ENCODE results near the gene FGD5. TPM values are rescaled to one million over a fixed set of nuclear protein-coding genes. Genes with fewer than 3 reads are reported as not detected.

FGD5 gene
- total RNA-seq, 3 donors from 2014 or later (not counting 1 experiment from before 2014, with no cell fraction given), result not detected

DNA sequence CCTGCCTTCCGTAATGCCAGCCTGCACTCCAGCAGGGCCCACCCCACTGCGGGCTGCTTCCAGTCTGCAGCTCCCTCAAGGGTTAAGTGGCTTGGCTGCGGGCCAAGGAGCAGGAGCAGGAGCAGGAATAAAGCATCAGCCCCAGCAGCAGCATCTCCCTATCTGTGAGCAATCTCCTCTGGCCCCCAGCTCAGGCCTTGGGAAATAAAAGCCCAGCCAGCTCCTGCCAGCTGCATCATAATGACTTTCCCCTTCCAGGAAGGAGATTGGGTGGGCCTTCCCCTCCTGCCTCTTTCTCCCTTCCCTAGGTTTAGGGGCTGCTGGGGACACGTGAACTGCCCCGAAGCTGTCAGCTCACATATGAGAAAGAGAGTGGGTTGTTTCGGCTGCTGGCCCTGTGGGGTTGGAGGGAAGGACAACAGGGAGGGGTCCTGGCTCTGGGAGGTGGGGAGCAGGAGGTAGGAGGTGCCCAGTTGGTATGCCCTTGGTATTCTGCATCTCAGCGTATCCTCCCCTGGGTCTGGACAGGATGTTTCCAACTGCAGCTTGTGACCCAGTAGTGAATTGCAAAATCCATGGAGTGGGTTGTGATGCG lies 34.6 kb upstream of the FGD5 start:
- no peaks in the 10 kb centered on the region for H3K4me1 ChIP-seq (ENCODE audit: control insufficient read depth, insufficient read depth, low read length)
- ATAC-seq, result no peak
- H3K4me3 Mint-ChIP-seq, result no peak overlapping the region
- H3K9me3 Mint-ChIP-seq, result peaks cover 0 to 2% of the 10 kb centered on the region in 2 donors
- H3K27me3 ChIP-seq (ENCODE audit: control insufficient read depth, insufficient read depth, low read length), result no peaks in the 10 kb centered on the region
- no peaks in the 10 kb centered on the region for H3K4me1 Mint-ChIP-seq
- peaks cover 3 to 6% of the 10 kb centered on the region in 2 donors for H3K27me3 Mint-ChIP-seq (ENCODE audit: low read depth in 2 of 2)
- H3K36me3 Mint-ChIP-seq, result no peaks in the 10 kb centered on the region
- H3K9me3 ChIP-seq (ENCODE audit: control insufficient read depth, insufficient read depth, low read length), result no peaks in the 10 kb centered on the region
- H3K36me3 ChIP-seq (ENCODE audit: control insufficient read depth, insufficient read depth, low read length), result no peaks in the 10 kb centered on the region
- intact Hi-C loops (cut with micrococcal nuclease), result no loop called here
- no peak overlapping the region for H3K4me3 ChIP-seq (ENCODE audit: low read length)
- H3K27ac Mint-ChIP-seq, result no peak overlapping the region
- 79% methylated on average over 8 of the region's 8 CpGs for WGBS (ENCODE audit: insufficient coverage)
- TF ChIP-seq CTCF (IDR thresholded peaks at IDR 0.05), result no peak
- no peak overlapping the region for H3K27ac ChIP-seq (ENCODE audit: low read length)
- DNase-seq, result no peak

- WGBS (ENCODE audit: insufficient coverage), result 86% methylated on average over 20 of the region's 20 CpGs
- TF ChIP-seq CTCF (IDR thresholded peaks at IDR 0.05), result no peak
- Mint-ChIP-seq H3K27me3 (ENCODE audit: low read depth in 2 of 2) (peaks cover 3 to 7% of the 10 kb centered on the region in 2 donors), H3K4me1 (no peaks in the 10 kb centered on the region), H3K9me3 (no peaks in the 10 kb centered on the region), H3K4me3 (no peak overlapping the region), H3K27ac (no peak overlapping the region), H3K36me3 (no peaks in the 10 kb centered on the region)
- Histone ChIP-seq H3K4me1 (ENCODE audit: control insufficient read depth, insufficient read depth, low read length) (no peaks in the 10 kb centered on the region), H3K4me3 (ENCODE audit: low read length) (no peak overlapping the region), H3K27ac (ENCODE audit: low read length) (no peak overlapping the region), H3K36me3 (ENCODE audit: control insufficient read depth, insufficient read depth, low read length) (no peaks in the 10 kb centered on the region), H3K27me3 (ENCODE audit: control insufficient read depth, insufficient read depth, low read length) (no peaks in the 10 kb centered on the region), H3K9me3 (ENCODE audit: control insufficient read depth, insufficient read depth, low read length) (no peaks in the 10 kb centered on the region)
- intact Hi-C loops (cut with micrococcal nuclease), result no loop called here
- ATAC-seq (no peak), DNase-seq (no peak)
Measured at GRCh38 chr3:14785207-14786155, 33.3 kb upstream of the FGD5 start.

- DNase-seq (no peak), ATAC-seq (no peak)
- intact Hi-C loops (cut with micrococcal nuclease), result no loop called here
- Mint-ChIP-seq H3K27ac (no peak overlapping the region), H3K4me3 (no peak overlapping the region), H3K9me3 (no peaks in the 10 kb centered on the region), H3K4me1 (no peaks in the 10 kb centered on the region), H3K36me3 (no peaks in the 10 kb centered on the region), H3K27me3 (ENCODE audit: low read depth in 2 of 2) (peaks cover 3 to 7% of the 10 kb centered on the region in 2 donors)
- H3K4me3 ChIP-seq (ENCODE audit: low read length), result no peak overlapping the region
- H3K4me1 ChIP-seq (ENCODE audit: control insufficient read depth, insufficient read depth, low read length), result no peaks in the 10 kb centered on the region
- no peaks in the 10 kb centered on the region for H3K27me3 ChIP-seq (ENCODE audit: control insufficient read depth, insufficient read depth, low read length)
- no peak overlapping the region for H3K27ac ChIP-seq (ENCODE audit: low read length)
- no peaks in the 10 kb centered on the region for H3K9me3 ChIP-seq (ENCODE audit: control insufficient read depth, insufficient read depth, low read length)
- 100% methylated on average over 1 of the region's 3 CpGs for WGBS (ENCODE audit: insufficient coverage)
- TF ChIP-seq CTCF (IDR thresholded peaks at IDR 0.05), result no peak
- H3K36me3 ChIP-seq (ENCODE audit: control insufficient read depth, insufficient read depth, low read length), result no peaks in the 10 kb centered on the region
Measured at GRCh38 chr3:14786369-14786768, 32.4 kb upstream of the FGD5 start.

Data from natural killer cell (primary cell).